HG03196 (cell line): ENCODE measurements around the gene ITPRIP.

Experiments used
- ATAC-seq: cut with Tn5 transposase; IDR thresholded peaks from one replicate; pipeline ENCODE4 v1.9.1; 2021; ENCODE audit not compliant: unreplicated experiment

ITPRIP gene

GRCh38 chr10:104309980-104310978 lies 28.0 kb downstream of the ITPRIP start:
- no peak for ATAC-seq

GRCh38 chr10:104308439-104308903 lies 29.8 kb downstream of the ITPRIP start:
- ATAC-seq = peak; percentile 70

GRCh38 chr10:104307576-104308438 lies 30.5 kb downstream of the ITPRIP start:
- ATAC-seq = no peak

- no peak for ATAC-seq
These were observed 31.4 kb downstream of the ITPRIP start for GRCh38 chr10:104306897-104307296.

GRCh38 chr10:104304927-104305326 lies 33.3 kb downstream of the ITPRIP start:
- no peak for ATAC-seq

GRCh38 chr10:104304356-104304745 lies 33.9 kb downstream of the ITPRIP start:
- no peak for ATAC-seq

GRCh38 chr10:104303594-104304355 lies 34.5 kb downstream of the ITPRIP start:
- no peak for ATAC-seq

GRCh38 chr10:104301907-104302690 lies 36.2 kb downstream of the ITPRIP start:
- no peak for ATAC-seq

GRCh38 chr10:104300736-104301292 lies 37.5 kb downstream of the ITPRIP start:
- ATAC-seq = no peak

- ATAC-seq = no peak
These were observed 38.1 kb downstream of the ITPRIP start for GRCh38 chr10:104300002-104300735.

- ATAC-seq = no peak
These were observed 39.0 kb downstream of the ITPRIP start for GRCh38 chr10:104299031-104299904.

GRCh38 chr10:104297697-104298660 lies 40.3 kb downstream of the ITPRIP start:
- no peak for ATAC-seq

- ATAC-seq = no peak
These were observed 41.4 kb downstream of the ITPRIP start for GRCh38 chr10:104296687-104297436.

GRCh38 chr10:104293781-104294321 lies 44.4 kb downstream of the ITPRIP start:
- ATAC-seq = no peak

GRCh38 chr10:104293011-104293410 lies 45.3 kb downstream of the ITPRIP start:
- ATAC-seq = no peak

- peak; percentile 98 for ATAC-seq
These were observed 46.8 kb downstream of the ITPRIP start for GRCh38 chr10:104291439-104291951.
